OCI-LY3 (cell line): ENCODE results near the gene LPAR2.

Experiments
- EZH2phosphoT487 ChIP-seq: fragments of 200-600 bp; shearing (Covaris generic); IDR thresholded peaks from 2 replicates; pipeline ENCODE4 v1.6.1; 2018; ENCODE audit warnings: antibody characterized with exemption, mixed run types, low read depth
- TF ChIP-seq, protein P1 (sequence below): fragments of 200-600, 300-600 bp; sonication (generic); IDR thresholded peaks from 2 replicates; pipeline ENCODE4 v1.5.1; 2014; ENCODE audit warnings: antibody characterized with exemption, low read length, low read depth

DNA sequence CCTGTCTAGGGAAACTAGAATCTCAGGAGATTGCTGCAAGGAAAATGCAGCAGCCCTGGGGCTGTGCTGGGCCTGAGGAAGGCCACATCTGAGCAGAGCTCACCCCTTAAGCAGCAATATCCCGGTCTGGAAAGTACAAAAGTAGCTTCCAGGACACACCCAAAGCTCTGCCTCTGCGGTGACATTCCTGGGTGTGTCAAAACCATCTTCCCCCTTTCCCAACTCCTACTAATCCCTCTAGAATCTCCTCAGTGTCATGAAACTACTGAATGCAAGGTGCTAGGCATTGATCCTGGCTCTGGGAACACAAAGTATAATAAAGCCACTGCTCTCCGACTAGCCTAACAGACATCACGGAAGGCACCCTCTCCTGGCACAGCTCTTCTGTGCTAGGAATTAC, 14.5 kb downstream of the LPAR2 start:
- no peak for TF ChIP-seq EZH2phosphoT487
- TF ChIP-seq, protein P1, sequence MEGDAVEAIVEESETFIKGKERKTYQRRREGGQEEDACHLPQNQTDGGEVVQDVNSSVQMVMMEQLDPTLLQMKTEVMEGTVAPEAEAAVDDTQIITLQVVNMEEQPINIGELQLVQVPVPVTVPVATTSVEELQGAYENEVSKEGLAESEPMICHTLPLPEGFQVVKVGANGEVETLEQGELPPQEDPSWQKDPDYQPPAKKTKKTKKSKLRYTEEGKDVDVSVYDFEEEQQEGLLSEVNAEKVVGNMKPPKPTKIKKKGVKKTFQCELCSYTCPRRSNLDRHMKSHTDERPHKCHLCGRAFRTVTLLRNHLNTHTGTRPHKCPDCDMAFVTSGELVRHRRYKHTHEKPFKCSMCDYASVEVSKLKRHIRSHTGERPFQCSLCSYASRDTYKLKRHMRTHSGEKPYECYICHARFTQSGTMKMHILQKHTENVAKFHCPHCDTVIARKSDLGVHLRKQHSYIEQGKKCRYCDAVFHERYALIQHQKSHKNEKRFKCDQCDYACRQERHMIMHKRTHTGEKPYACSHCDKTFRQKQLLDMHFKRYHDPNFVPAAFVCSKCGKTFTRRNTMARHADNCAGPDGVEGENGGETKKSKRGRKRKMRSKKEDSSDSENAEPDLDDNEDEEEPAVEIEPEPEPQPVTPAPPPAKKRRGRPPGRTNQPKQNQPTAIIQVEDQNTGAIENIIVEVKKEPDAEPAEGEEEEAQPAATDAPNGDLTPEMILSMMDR, result no peak
